ENCODE results near the gene MINDY4.

Gene MINDY4

GRCh38 chr7:30924624-30925023, 153.4 kb downstream of the MINDY4 start:
- in situ Hi-C loops (cut with MboI; ENCODE audit: low sequenced_read_pairs), result no loop called here

- in situ Hi-C loops (cut with MboI; ENCODE audit: low sequenced_read_pairs), result no loop called here
Observed at GRCh38 chr7:30925117-30925516, 153.9 kb downstream of the MINDY4 start.

- in situ Hi-C loops (cut with MboI; ENCODE audit: low sequenced_read_pairs), result no loop called here
Observed at GRCh38 chr7:30925913-30926312, 154.7 kb downstream of the MINDY4 start.

DNA sequence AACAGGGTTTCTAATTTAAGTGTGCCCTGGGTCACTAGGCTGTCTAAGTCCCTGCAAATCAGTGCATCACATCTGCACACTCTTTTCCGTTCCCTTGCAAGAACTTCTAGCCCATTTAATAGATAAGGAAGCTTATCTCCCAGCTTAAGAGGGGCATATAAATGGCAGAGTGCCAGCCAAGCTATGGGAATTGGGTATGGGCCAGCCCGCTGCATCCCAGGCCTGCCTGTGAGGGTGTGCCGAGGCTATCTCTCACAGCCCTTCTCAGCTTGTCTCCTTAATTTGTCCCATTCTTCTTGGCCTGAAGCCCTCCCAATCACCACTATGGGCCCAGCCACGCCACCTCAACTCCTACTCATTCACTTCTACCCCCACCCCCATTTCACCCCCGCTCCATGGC, 155.1 kb downstream of the MINDY4 start:
- in situ Hi-C loops (cut with MboI; ENCODE audit: low sequenced_read_pairs), result no loop called here

- in situ Hi-C loops (cut with MboI; ENCODE audit: low sequenced_read_pairs), result no loop called here
Observed at GRCh38 chr7:30927040-30927439, 155.8 kb downstream of the MINDY4 start.

- in situ Hi-C loops (cut with MboI; ENCODE audit: low sequenced_read_pairs), result no loop called here
Observed at GRCh38 chr7:30927559-30927958, 156.3 kb downstream of the MINDY4 start.

GRCh38 chr7:30928254-30928872, 157.1 kb downstream of the MINDY4 start:
- in situ Hi-C loops (cut with MboI; ENCODE audit: low sequenced_read_pairs), result no loop called here

DNA sequence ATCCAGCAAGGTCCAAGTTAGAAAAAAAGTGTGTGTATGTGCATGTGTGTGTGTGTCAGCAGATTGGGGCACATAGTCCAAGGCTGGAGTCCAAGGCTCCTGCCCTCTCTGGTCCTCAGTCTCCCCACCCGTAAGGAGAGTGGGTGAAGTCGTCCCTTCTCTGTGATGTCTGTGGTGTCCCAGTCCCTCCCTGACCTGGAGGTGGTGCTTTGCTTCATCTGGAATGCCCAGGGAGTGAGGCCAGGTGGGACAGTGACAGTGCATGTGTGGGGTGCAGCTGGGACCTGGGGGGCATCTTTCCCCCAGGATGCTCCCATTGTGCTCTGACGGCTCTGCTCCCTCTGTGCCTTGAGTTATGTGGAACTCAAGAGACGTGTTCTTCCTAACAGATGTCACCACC, 158.5 kb downstream of the MINDY4 start:
- in situ Hi-C loops (cut with MboI; ENCODE audit: low sequenced_read_pairs), result no loop called here

- in situ Hi-C loops (cut with MboI; ENCODE audit: low sequenced_read_pairs), result no loop called here
Observed at GRCh38 chr7:30930621-30931020, 159.4 kb downstream of the MINDY4 start.

GRCh38 chr7:30931161-30931928, 160.1 kb downstream of the MINDY4 start:
- in situ Hi-C loops (cut with MboI; ENCODE audit: low sequenced_read_pairs), result no loop called here

DNA sequence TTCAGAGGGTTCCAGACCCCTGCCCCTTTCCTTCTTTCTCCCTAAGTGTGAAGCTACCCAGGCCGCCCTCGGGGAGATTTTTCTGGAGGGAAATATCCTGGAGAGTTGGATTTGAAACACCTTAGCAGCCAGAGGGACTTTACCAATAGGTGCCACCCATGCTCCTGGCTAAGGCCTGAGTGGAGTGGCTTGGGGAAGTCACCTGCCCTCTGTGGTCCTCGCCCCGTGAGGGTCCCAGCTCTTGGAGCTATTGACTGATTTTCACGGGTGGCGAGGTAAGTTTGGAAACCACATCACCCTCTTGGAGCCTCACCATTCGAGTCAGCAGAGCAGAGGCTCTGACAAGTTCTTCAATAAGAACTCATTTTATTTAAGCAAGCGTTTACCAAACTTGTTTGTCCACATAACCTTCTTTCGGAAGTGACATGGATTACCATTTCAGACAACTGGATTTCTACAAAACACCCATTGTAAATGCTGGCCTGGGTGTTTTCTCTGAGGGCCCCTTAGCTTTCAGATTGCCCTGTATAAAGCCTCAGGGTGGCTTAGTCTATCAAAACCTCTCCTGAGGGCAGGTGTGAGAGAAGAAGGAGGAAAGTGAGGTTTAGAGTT, 160.8 kb downstream of the MINDY4 start:
- in situ Hi-C loops (cut with MboI; ENCODE audit: low sequenced_read_pairs), result no loop called here

DNA sequence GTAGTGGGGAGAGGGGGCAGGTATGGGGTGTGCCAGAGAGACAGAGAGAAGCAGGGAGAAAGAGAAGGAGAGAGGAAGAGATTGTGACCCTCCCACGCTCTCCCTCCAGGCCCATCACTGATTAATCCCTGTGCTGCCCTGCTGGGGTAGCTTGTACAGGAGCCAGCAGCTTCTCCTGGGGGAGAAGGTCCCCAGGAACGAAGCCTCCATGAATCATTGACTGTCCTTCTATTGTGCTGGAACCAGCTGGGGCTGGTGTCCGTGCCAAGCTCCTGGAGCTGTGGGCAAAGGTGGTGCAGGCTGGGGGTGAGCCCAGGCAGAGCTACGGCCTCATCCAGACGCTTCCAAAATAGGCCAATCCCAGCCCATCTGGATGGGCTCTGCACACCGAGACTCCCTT, 161.3 kb downstream of the MINDY4 start:
- in situ Hi-C loops (cut with MboI; ENCODE audit: low sequenced_read_pairs), result no loop called here

DNA sequence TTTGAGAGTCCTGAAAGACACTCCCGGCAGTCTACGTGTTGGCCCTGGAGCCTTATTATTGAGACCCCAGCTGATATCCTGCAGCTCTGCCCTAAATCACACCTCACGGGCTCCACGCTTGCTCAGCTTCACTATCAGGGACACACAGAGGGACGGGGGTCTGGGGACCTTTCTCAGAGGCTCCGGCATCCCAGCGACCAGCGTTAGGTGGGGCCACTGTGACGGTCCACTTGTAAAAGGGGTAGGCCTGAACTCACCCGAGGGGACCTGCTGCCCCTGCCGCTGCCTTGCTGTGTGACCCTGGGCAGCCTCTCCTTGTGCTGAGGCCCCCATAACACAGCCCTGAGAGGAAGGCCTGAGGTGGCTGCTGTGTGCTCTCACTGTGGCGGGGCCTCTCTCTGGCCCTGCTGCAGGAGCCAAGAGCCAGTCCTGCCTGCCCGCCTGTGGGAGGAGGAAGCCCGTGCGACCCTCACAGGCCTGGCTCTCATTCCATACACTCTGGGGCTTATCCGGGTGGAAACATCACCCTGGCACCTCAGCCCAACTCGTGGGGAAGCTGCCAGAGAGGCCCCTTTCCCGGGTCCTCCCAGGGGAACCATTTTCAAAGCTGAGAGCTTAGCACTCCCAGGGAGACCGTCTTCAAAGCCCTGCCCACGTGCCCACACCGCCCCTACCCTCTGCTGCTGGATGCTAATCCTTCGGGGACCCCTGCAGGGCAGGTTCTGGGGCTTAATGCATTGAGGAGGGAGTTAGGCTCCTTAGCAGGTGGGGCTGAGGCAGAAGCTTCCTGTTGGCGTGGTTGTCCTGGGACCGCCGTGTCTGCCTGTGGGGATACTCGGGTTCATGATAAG, 162.1 kb downstream of the MINDY4 start:
- in situ Hi-C loops (cut with MboI; ENCODE audit: low sequenced_read_pairs), result no loop called here

DNA sequence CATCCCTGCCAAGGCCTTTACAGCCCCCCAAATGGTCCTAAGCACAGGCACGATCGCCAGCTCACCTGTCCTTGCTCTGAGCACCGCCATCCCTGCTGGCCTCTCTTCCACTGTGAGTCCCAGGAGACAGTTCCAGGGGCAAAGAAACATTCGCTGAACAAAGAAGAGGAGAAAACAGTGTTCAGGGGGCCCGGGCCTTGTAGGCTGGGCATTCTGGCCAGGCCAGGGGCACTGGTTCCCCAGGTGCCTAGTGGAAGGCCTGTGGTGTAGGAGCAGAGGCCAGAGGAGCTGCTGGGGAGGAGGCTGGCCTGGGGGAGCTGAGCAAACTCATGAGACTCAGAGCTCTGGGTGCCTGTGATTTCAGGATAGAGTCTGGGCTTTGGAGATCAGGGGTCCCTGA, 163.0 kb downstream of the MINDY4 start:
- in situ Hi-C loops (cut with MboI; ENCODE audit: low sequenced_read_pairs), result no loop called here

DNA sequence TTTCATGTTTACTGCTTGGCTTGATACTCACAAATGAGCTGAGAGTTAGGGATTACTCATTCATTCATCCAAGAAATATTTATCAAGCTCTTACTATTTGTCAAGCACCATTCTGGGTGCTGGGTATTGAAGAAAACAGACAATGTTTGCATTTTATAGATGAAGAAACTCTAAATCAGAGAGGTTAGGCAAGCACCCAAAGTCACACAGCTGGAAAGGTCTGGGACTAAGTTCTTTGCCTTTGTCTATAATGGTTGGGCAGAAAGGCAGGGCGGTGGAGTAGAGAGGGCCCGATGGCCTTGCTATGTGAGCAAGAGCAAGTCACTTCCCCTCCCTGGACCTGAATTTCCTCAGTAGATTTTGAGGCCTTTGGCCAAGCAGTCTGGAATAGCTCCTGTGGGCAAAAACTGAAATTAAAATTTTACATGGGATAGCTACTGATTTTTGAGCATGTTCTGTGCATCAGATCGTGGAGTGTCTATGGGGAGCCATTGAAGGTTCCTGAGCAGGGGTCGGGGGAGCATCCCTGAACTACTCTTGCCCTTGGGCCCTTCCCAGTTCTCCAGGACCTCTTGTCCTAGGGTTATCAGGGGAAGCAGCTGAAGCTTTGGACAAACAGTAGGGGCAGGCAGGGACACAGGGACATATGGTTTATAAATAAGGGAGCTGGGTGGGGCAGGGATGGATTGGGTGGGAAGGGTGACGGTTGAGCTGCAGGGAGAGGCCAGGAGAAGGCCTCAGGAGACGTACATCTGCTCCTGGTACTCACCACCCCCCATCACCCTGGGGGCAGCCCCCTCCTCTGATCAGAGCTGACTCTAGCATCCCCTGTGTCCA, 163.7 kb downstream of the MINDY4 start:
- in situ Hi-C loops (cut with MboI; ENCODE audit: low sequenced_read_pairs), result no loop called here

DNA sequence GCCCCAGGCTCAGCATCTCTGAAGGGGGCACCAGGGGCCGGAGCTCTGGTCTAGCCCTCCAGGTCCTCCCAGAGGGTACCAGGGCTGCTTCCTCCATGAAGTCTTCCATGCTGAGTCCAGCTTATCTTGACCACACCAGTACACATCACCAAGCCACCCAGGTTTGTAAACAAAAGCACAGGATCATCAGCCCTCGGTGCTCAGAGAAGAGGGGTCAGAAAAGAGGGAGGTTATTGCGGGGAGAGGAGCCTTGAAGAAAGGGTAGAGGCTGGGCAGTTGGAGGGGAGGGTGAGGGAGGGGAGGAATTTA, 164.3 kb downstream of the MINDY4 start:
- in situ Hi-C loops (cut with MboI; ENCODE audit: low sequenced_read_pairs), result no loop called here

DNA sequence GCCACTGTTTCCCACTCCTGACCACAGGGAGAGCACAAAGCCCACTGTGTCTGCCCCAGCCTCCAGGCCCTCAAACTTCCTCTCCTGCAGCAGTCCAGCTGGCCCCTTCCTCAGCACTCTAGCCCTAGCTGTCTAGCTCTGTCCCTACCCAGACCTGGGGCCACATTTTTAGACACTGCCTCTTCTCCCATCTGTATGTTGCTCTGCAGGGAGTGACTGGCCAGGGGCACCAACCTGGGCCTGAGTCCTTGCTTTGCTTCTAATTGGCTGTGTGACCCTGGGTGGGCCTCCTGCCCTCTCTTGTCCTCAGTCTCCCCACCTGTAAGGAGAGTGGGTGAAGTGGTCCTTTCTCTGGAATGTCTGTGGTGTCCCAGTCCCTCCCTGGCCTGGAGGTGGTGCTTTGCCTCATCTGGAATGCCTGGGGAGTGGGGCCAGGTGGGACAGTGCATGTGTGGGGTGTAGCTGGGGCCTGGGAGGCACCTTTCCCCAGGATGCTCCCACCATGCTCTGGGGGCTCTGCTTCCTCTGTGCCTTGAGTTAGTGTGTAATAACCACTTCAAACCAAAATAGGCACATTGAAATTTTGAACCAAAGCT, 165.5 kb downstream of the MINDY4 start:
- in situ Hi-C loops (cut with MboI; ENCODE audit: low sequenced_read_pairs), result no loop called here

DNA sequence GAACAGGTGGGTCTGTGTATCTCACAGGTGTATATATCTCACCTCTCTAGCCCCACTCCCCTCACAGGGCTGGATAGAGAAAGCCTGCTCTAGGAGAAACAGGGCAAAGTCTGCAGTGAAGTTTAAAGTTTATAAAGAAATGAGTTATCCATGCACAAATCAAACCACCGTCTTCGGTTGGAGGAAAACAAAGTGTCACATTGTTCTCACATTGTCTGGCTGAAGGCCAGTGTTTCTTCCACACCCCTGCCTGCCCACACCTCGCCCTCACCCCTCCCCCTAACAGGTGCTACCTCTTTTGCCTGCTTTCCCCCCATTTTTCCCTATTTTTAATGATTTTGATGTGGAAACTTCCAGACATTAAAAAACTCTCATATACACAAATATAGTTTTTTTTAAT, 166.2 kb downstream of the MINDY4 start:
- in situ Hi-C loops (cut with MboI; ENCODE audit: low sequenced_read_pairs), result no loop called here

DNA sequence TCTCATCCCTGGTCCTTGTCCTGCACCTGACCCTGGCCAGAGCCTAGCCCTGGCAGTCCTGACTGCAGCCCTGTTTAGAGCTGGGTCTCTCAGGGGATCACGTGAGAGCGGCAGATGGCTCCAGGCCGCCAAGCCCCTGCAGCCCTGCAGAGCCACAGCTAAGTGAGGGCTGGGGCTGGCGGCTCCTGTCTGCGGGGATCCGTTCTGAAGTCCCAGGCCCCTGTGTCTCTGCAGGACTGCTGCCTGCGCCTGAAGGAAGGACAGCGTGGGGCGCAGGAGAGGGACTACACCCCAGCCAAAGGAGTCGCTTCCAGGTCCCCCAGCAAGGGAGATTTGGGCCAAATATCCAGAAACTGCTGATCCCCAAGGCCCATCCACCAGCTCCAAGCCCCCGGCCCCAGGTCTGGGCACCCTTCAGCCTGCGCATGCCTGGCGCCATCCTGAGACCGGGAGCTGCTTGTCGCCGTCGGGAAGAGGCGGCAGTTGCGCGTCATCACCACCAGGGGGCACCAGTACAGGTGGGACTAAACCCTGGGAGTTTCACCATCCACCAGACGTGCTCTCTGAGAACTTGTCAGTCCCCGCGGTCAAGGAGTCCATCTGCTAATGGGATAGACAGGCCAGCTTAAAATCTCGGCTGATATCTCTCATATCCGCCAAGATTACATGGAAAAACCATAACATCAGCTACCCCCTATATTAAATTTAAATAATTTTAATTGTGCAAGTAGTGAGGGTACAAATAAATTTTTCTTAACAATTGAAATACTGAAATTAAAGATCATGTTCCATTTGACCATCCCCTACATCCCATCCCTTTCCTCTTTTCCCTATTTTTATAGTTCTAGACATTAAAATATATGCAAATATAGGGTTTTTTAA, 167.5 kb downstream of the MINDY4 start:
- in situ Hi-C loops (cut with MboI; ENCODE audit: low sequenced_read_pairs), result no loop called here
